GM19468 (cell line): ENCODE data around the gene MMP28.

Experiments used
- ATAC-seq: cut with Tn5 transposase; IDR thresholded peaks from one replicate; pipeline ENCODE4 v1.9.1; 2021; ENCODE audit warnings: mild to moderate bottlenecking, moderate library complexity, moderate number of reproducible peaks; ENCODE audit not compliant: unreplicated experiment; ENCODE audit errors: extremely low read depth

Gene MMP28

DNA sequence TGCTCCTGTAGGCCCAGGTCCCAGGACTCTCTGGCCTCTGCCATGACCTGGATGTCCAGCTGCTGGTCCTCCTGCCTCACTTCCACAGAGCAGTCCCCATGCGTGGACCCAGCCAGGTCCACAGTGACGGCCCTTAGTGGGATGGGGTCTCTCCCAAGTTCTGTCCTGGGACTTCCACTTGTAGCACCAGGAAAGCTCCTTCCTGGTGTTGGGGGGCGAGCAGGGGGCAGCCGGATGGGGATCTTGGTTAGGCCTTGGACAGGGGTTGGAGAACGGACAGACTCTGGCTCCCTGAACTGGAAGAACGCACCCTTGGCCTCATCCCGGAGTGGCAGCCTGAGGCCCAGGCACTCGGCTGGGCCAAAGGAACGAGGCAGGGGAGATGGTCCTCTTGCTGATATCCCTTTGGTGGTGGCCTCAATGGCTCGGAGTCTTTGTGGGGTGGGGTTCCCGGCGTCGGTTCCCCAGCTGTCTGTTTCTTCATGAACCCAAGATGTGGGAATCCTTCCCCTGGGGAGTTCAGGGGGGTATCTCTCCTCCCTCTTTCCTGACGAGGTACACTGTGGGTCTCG is 49.6 kb downstream of the MMP28 start:
- ATAC-seq: no peak

- no peak for ATAC-seq
Measured at GRCh38 chr17:35745246-35745645, 50.2 kb downstream of the MMP28 start.

GRCh38 chr17:35744830-35745229 is 50.6 kb downstream of the MMP28 start:
- no peak for ATAC-seq

DNA sequence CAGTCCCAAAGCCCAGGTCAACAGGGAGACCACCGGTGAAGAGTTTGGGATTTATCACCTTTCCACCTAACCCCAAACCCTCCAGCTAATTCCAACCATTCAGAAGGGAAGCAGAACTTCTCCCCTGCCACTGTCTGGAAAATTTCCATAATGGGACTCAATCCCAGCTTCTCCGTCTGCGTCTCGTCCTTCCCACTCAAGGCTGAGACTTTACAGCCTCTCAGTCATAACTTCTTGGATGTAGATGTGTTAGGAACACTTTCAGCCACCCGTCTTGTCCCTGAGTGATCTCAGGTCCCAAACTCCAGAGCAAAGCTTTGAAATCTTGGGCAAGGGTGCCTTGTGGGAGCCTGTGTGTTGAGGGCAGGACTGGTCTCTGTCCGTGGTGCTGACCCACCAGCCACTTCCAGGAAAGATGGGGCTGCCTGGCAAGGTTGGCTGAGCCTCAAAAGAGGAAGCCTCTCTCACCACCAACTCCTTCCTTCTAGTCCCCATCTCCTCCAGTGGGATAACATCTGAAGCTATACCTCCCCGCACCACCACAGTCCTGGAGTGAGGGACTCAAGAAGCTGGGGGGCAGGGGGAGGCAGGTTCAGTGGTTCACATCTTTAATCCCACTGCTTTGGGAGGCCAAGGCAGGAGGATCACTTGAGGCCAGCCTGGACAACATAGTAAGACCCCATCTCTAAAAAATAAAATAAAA is 51.7 kb downstream of the MMP28 start:
- ATAC-seq: no peak

DNA sequence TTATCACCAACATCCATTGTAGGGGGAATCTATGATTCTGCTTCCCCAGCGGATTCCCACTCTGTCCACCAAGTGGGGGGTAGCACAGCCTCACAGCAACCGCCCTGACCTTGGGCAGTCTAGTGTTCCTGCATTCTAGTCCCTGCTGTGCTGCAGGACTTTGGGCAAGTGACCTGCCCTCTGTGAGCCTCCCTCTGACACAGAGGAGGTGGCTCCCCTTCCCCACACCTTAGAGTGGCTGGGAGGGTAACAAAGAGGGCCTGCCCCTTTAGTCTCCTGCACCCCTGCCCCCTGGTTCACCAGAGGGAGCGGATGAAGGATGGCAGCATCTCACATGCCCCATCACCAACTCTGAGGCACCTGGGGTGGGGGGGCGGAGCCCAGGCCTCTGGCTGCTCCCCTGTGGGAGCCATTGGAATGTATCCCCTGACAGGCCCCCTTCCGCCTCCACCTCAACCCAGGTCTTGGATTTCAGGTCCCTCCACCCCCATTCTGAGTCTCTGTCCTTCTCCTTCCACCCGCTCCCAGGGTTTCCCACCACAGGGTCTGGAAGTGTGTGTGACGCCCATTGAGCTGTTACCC is 52.5 kb downstream of the MMP28 start:
- ATAC-seq: no peak

DNA sequence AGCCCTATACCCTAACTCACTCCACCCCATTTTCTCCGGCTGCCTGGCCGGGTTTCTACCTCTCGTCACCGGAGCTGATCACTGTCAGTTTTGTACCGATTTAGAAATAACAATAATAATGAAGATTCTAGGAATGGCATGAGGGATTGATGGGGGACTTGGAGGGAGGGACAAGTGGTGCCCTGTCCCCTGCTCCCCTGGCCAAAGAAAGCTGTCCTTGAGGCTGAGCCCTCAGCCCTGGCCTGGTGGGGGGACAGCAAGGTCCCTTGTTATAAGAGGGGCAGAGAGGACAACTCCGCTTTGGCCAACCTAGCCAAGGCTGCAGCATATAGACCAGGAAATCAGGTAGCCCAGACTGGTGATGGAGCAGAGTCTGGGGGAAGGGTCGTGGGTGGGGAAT is 52.9 kb downstream of the MMP28 start:
- ATAC-seq: no peak

DNA sequence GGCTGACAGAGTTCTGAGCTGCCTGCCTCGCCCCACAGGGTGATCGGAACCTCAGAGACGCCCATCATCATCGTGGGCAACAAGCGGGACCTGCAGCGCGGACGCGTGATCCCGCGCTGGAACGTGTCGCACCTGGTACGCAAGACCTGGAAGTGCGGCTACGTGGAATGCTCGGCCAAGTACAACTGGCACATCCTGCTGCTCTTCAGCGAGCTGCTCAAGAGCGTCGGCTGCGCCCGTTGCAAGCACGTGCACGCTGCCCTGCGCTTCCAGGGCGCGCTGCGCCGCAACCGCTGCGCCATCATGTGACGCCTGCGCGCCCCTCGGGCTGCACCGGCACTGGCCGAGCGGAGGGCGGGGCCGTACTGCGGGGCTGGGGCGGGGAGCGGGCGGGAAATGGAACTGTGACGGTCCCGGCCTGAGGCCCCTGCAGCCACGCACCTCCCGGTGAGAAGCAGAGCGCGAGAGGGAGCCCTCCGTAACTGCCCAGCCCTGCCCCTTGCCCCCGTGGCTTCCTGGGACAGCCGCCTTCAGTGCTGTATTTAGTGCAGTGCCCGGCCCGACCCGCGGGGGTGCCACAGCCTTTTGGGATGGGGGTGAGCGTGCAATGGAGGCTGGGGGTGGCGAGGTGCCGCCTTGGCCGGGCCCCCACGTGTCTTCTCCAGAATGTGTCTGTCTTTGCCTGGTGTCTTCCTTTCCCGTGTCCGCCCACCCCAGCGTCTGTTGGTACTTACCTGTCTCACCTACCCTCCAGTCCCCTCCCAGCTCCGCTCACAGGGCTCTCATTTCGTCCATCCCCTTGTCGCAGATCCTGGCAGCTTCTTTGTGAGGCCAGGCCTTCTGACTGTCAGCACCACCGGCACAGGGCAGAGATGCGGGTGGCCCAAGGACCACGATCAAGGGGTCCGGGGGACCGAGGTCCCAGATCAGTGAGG is 54.2 kb downstream of the MMP28 start:
- no peak for ATAC-seq

DNA sequence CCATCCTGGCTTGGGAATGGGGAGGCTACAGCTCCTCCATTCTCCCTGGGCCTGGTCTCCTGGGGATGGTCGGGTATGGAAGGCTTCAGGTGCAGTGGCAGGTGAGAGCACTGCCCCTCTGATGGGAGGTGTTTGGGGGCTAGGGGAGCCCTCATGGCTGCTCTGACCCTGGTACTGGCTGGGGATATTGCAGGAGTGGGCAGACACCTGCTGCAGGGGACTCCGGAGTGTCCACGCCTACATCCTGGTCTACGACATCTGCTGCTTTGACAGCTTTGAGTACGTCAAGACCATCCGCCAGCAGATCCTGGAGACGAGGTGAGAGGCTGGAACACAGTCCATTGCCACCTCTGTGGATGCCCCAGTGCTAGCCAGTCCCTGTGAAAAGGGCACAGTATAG is 55.2 kb downstream of the MMP28 start:
- no peak for ATAC-seq

- no peak for ATAC-seq
Measured at GRCh38 chr17:35738519-35739133, 56.8 kb downstream of the MMP28 start.

DNA sequence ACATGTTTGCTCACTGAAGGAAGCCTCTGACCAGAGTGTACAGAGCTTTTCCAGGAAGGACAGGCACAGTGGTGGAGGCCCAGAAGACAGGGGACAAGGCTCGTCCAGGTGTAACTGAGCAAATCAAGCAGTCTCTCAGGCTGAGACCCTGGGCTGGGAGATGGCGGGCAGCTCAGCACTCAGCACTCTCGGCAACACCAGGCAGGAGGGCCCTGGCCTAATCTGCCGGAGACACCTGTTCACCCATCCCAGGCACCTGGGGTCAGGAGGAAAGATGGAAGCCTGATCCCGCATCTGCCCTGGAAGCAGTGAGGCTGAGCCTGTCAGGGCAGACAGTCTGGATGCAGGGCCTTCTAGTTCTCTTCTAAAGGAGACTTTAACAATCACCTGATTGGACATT is 59.2 kb downstream of the MMP28 start:
- ATAC-seq: no peak

- no peak for ATAC-seq
Measured at GRCh38 chr17:35735036-35735805, 60.2 kb downstream of the MMP28 start.

DNA sequence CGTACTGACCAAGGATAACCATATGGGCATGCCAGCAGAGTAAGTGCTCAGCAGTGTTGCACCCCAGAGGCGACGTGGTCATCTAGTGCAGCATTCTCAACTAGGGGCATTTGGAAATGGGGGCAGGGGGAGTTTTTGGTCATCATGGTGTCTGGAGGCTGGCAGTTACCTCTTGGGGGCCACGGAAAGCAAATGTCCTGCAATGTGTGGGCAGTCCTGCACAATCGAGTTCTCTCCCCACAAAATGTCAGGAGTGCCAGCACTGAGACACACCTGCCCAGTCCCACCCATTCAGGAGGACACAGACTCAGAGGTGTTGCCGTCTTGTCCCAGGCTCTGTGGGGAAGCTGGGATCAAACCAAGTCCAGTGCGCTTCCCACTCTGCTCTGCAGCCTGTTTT is 61.0 kb downstream of the MMP28 start:
- no peak for ATAC-seq

GRCh38 chr17:35733366-35733765 is 62.1 kb downstream of the MMP28 start:
- ATAC-seq: no peak

GRCh38 chr17:35732806-35733136 is 62.7 kb downstream of the MMP28 start:
- ATAC-seq: no peak

GRCh38 chr17:35731917-35732805 is 63.3 kb downstream of the MMP28 start:
- no peak for ATAC-seq

GRCh38 chr17:35731239-35731916 is 64.1 kb downstream of the MMP28 start, which contains the start of gene RASL10B:
TSS of gene RASL10B (plus strand) at chr17:35731639. CDS start at chr17:35735185, 3,546 bp downstream.
- no peak for ATAC-seq

GRCh38 chr17:35730400-35731005 is 64.9 kb downstream of the MMP28 start:
- ATAC-seq: no peak

DNA sequence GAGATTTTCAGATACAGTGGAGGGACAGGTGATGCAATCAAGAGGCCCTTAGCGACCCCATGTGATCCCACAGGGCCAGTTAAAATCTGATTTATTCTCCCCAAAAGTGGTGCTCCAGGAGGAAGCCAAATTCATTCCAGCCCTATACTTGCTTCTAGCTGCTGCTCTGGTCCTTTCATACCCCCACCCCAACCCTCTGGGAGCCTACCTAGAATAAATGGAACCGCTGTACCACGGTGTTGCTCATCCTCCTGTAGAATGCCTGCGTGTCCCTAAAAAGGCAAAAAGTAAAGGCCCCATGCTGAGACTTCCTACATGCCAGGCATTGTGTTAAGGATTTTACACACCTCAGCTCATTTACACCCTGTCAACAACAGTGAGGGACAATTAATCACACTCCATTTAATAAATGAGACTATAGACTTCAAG is 66.0 kb downstream of the MMP28 start:
- no peak for ATAC-seq
